Measurements from ENCODE around the gene C8B.

C8B gene

GRCh38 chr1:56911098-56911938 lies 54.5 kb downstream of the C8B start:
- TF ChIP-seq, protein P1, sequence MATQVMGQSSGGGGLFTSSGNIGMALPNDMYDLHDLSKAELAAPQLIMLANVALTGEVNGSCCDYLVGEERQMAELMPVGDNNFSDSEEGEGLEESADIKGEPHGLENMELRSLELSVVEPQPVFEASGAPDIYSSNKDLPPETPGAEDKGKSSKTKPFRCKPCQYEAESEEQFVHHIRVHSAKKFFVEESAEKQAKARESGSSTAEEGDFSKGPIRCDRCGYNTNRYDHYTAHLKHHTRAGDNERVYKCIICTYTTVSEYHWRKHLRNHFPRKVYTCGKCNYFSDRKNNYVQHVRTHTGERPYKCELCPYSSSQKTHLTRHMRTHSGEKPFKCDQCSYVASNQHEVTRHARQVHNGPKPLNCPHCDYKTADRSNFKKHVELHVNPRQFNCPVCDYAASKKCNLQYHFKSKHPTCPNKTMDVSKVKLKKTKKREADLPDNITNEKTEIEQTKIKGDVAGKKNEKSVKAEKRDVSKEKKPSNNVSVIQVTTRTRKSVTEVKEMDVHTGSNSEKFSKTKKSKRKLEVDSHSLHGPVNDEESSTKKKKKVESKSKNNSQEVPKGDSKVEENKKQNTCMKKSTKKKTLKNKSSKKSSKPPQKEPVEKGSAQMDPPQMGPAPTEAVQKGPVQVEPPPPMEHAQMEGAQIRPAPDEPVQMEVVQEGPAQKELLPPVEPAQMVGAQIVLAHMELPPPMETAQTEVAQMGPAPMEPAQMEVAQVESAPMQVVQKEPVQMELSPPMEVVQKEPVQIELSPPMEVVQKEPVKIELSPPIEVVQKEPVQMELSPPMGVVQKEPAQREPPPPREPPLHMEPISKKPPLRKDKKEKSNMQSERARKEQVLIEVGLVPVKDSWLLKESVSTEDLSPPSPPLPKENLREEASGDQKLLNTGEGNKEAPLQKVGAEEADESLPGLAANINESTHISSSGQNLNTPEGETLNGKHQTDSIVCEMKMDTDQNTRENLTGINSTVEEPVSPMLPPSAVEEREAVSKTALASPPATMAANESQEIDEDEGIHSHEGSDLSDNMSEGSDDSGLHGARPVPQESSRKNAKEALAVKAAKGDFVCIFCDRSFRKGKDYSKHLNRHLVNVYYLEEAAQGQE (IDR thresholded peaks at IDR 0.05; ENCODE audit: insufficient read depth in 1 of 2, low read depth in 2 of 2, low read length in 2 of 2) = no peak
- no peak for TF ChIP-seq POLR2AphosphoS5 (IDR thresholded peaks at IDR 0.05; ENCODE audit: low read depth, low read length)
- TF ChIP-seq SIN3A (IDR thresholded peaks at IDR 0.05; ENCODE audit: borderline replicate concordance, insufficient read depth, low read length) = no peak
- TF ChIP-seq TAF1 (IDR thresholded peaks at IDR 0.05; ENCODE audit: borderline replicate concordance, insufficient read depth, low read length) = no peak
- no peak for TF ChIP-seq FOXP2 (optimal IDR thresholded peaks at IDR 0.05; ENCODE audit: borderline replicate concordance, extremely low read depth, extremely low read length, insufficient read depth)

GRCh38 chr1:56910441-56910985 lies 55.3 kb downstream of the C8B start:
- TF ChIP-seq TAF1 (IDR thresholded peaks at IDR 0.05; ENCODE audit: borderline replicate concordance, insufficient read depth, low read length) (no peak), POLR2AphosphoS5 (IDR thresholded peaks at IDR 0.05; ENCODE audit: low read depth, low read length) (no peak), SIN3A (IDR thresholded peaks at IDR 0.05; ENCODE audit: borderline replicate concordance, insufficient read depth, low read length) (no peak), FOXP2 (optimal IDR thresholded peaks at IDR 0.05; ENCODE audit: borderline replicate concordance, extremely low read depth, extremely low read length, insufficient read depth) (no peak)
- TF ChIP-seq, protein P1 (IDR thresholded peaks at IDR 0.05; ENCODE audit: insufficient read depth in 1 of 2, low read depth in 2 of 2, low read length in 2 of 2) = no peak

GRCh38 chr1:56908619-56909221 lies 57.1 kb downstream of the C8B start:
- no peak for TF ChIP-seq SIN3A (IDR thresholded peaks at IDR 0.05; ENCODE audit: borderline replicate concordance, insufficient read depth, low read length)
- TF ChIP-seq TAF1 (IDR thresholded peaks at IDR 0.05; ENCODE audit: borderline replicate concordance, insufficient read depth, low read length) = no peak
- no peak for TF ChIP-seq FOXP2 (optimal IDR thresholded peaks at IDR 0.05; ENCODE audit: borderline replicate concordance, extremely low read depth, extremely low read length, insufficient read depth)
- TF ChIP-seq, protein P1 (IDR thresholded peaks at IDR 0.05; ENCODE audit: insufficient read depth in 1 of 2, low read depth in 2 of 2, low read length in 2 of 2) = no peak
- no peak for TF ChIP-seq POLR2AphosphoS5 (IDR thresholded peaks at IDR 0.05; ENCODE audit: low read depth, low read length)

DNA sequence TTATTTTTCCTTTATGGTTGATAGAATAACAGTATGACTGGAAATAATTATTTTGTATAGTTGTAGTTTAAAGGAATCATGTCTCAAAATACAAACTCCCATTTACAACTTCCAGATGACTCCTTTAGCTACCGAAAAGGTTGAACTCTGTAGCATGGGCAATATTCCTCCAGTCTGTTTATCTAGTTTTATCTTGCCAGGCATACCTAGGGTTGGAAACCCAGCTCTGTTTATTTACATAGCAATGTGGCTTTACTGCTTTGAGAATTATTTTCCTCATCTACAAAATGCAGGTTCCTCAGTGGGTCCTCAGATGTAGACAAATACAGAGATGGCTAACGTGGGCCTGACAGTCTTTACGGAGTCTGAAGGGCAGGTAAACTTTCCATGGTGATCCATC lies 60.1 kb downstream of the C8B start:
- TF ChIP-seq FOXP2 (optimal IDR thresholded peaks at IDR 0.05; ENCODE audit: borderline replicate concordance, extremely low read depth, extremely low read length, insufficient read depth) (no peak), SIN3A (IDR thresholded peaks at IDR 0.05; ENCODE audit: borderline replicate concordance, insufficient read depth, low read length) (no peak), POLR2AphosphoS5 (IDR thresholded peaks at IDR 0.05; ENCODE audit: low read depth, low read length) (no peak), TAF1 (IDR thresholded peaks at IDR 0.05; ENCODE audit: borderline replicate concordance, insufficient read depth, low read length) (no peak)
- TF ChIP-seq, protein P1 (IDR thresholded peaks at IDR 0.05; ENCODE audit: insufficient read depth in 1 of 2, low read depth in 2 of 2, low read length in 2 of 2) = no peak
